Measurements from ENCODE around the gene SIX2.

SIX2 gene

DNA sequence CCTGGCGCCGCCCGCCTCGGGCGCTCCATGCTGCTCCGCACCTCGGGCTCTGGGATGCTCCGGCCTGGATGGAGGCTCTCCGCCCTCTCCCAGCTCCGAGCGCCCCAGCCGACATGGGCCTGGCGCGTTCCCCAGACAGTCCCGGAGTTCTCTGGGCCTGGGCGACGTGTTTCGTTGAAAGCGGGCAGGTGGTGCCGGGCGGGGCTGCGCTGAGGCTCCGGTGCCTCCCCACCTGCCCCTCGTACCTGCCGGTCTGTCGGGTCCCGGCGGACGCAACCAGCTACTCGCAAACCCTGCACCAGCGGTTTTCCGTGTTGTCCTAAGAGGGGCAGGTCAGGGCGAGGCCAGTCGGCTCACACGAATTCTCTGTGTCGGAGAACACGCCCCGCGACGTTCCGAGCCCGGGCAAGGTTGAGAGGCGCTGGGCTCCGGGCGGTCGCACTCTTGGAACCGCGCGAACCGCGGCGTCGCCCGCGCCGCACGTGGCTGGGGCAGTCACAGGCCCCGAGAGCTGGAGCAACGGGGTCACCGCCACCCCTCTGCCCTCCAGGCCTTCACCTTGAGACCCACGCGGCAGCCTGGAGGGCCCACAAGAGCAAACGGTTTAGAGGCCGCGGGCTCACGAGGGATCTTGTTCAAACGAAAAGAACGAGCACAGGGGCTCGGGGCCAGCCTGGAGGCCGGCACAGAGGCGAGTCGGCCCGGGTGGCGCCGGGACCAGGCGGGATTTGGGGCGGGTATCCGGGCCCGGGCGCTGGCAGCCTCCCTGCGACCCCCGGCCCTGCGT is 4.2 kb upstream of the SIX2 start:
- ChIA-PET CTCF (interaction anchor here (1.6 to 1.8 kb wide), 2 partner anchors 16 to 32 kb away, joined by 5 to 7 read pairs; no protein-coding TSS in a partner anchor), POLR2A (no interaction called here)
- no peak for DNase-seq (ENCODE audit: extremely low spot score)
- TF ChIP-seq, protein P1, sequence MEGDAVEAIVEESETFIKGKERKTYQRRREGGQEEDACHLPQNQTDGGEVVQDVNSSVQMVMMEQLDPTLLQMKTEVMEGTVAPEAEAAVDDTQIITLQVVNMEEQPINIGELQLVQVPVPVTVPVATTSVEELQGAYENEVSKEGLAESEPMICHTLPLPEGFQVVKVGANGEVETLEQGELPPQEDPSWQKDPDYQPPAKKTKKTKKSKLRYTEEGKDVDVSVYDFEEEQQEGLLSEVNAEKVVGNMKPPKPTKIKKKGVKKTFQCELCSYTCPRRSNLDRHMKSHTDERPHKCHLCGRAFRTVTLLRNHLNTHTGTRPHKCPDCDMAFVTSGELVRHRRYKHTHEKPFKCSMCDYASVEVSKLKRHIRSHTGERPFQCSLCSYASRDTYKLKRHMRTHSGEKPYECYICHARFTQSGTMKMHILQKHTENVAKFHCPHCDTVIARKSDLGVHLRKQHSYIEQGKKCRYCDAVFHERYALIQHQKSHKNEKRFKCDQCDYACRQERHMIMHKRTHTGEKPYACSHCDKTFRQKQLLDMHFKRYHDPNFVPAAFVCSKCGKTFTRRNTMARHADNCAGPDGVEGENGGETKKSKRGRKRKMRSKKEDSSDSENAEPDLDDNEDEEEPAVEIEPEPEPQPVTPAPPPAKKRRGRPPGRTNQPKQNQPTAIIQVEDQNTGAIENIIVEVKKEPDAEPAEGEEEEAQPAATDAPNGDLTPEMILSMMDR (IDR thresholded peaks at IDR 0.05; ENCODE audit: control extremely low read depth, extremely low read depth, low read depth, missing control alignments): no peak

- DNase-seq (ENCODE audit: extremely low spot score): no peak
- POLR2A ChIA-PET: no interaction called here
- CTCF ChIA-PET: interaction anchor here (1.6 to 1.8 kb wide), 2 partner anchors 16 to 31 kb away, joined by 5 to 7 read pairs; no protein-coding TSS in a partner anchor
- TF ChIP-seq, protein P1 (IDR thresholded peaks at IDR 0.05; ENCODE audit: control extremely low read depth, extremely low read depth, low read depth, missing control alignments): no peak
These were observed 3.5 kb upstream of the SIX2 start for GRCh38 chr2:45012733-45013132.

- CTCF ChIA-PET: interaction anchor here (1.0 kb wide), 1 partner anchor 483 kb away, joined by 3 read pairs; no protein-coding TSS in a partner anchor
- TF ChIP-seq, protein P1 (IDR thresholded peaks at IDR 0.05; ENCODE audit: control extremely low read depth, extremely low read depth, low read depth, missing control alignments): no peak
- POLR2A ChIA-PET: no interaction called here
- no peak for DNase-seq (ENCODE audit: extremely low spot score)
These were observed 2.7 kb upstream of the SIX2 start for GRCh38 chr2:45011621-45012602.

DNA sequence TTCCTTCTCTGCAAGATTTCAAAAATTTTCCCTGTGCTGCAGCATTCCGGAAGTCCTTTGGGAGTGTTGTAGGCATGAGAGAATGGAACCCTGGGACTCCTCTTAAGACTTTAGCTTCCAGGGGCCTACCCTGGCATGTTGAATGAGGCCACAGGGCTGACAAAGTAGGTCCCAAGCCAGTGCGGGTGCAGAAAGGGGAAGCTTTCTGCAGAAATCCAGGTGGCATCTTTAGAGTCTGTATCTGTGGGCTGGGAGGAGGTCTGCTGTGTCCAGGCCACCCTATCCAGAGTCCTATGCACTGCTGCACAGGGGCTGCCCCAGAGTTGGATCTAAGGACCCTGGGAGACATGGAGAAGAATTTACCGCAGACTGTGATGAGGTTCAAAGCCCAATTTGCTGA is 1.9 kb upstream of the SIX2 start:
- DNase-seq (ENCODE audit: extremely low spot score): no peak
- ChIA-PET CTCF (interaction anchor here (1.0 kb wide), 1 partner anchor 483 kb away, joined by 3 read pairs; no protein-coding TSS in a partner anchor), POLR2A (no interaction called here)
- TF ChIP-seq, protein P1 (IDR thresholded peaks at IDR 0.05; ENCODE audit: control extremely low read depth, extremely low read depth, low read depth, missing control alignments): no peak

DNA sequence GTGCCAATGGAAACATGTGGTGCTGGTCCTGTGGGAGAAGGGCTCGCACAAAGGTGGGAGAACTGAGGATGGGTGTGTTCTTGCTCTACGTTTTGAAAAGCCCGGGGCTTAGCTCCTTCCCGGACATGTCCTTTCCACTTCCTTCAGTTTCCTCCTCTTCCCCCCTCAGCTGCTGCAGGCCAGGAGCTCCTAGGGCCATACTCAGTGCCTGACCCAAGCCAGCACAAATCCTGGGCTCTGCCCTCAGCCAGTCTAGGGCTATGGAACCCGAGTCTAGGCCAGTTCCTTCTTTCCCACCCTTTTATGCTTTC is 1.4 kb upstream of the SIX2 start:
- ChIA-PET CTCF (no interaction called here), POLR2A (no interaction called here)
- no peak for DNase-seq (ENCODE audit: extremely low spot score)

More for the DNA sequence above, 1.4 kb upstream of the SIX2 start:
- TF ChIP-seq, protein P1 (IDR thresholded peaks at IDR 0.05; ENCODE audit: control extremely low read depth, extremely low read depth, low read depth, missing control alignments): no peak
